Activated CD4-positive, CD25-positive, alpha-beta regulatory T cell (primary cell): Measurements from ENCODE around the gene REM2.
"Not testable (repeated sequence)": the region's sequence is repeated elsewhere in the genome, so short reads cannot be mapped to it uniquely, and the experiment has no call there.

ENCODE experiments used
- DNase-seq, 4 experiments: peaks; one replicate each; lab custom pipeline; 2025; lab: John Stamatoyannopoulos, UW

REM2 gene

GRCh38 chr14:22848351-22849164, 34.5 kb upstream of the REM2 start:
- no peak for DNase-seq

GRCh38 chr14:22849212-22849819, 33.7 kb upstream of the REM2 start:
- DNase-seq = no peak

GRCh38 chr14:22850944-22851764, 31.9 kb upstream of the REM2 start:
- no peak for DNase-seq

GRCh38 chr14:22852178-22852577, 30.8 kb upstream of the REM2 start:
- not testable (repeated sequence) for DNase-seq

- DNase-seq = no peak
Measured at GRCh38 chr14:22852599-22852939, 30.5 kb upstream of the REM2 start.

- DNase-seq = peak; percentile 72 to 99 (median 86)
Measured at GRCh38 chr14:22852940-22853767, 29.9 kb upstream of the REM2 start.

GRCh38 chr14:22854296-22854695, 28.7 kb upstream of the REM2 start:
- DNase-seq = not testable (repeated sequence)

- no peak for DNase-seq
Measured at GRCh38 chr14:22854963-22855724, 27.9 kb upstream of the REM2 start.

GRCh38 chr14:22856428-22856827, 26.6 kb upstream of the REM2 start:
- DNase-seq = no peak

- DNase-seq = not testable (repeated sequence)
Measured at GRCh38 chr14:22860377-22860776, 22.6 kb upstream of the REM2 start.

- no peak for DNase-seq
Measured at GRCh38 chr14:22861651-22862050, 21.4 kb upstream of the REM2 start.

- DNase-seq = no peak
Measured at GRCh38 chr14:22864979-22865378, 18.0 kb upstream of the REM2 start.

- no peak for DNase-seq
Measured at GRCh38 chr14:22865424-22866405, 17.3 kb upstream of the REM2 start.

GRCh38 chr14:22866874-22867273, 16.1 kb upstream of the REM2 start:
- DNase-seq = no peak

- no peak for DNase-seq
Measured at GRCh38 chr14:22870811-22871223, 12.2 kb upstream of the REM2 start.

- peak; percentile 56 to 64 (median 57) for DNase-seq
Measured at GRCh38 chr14:22871224-22872032, 11.6 kb upstream of the REM2 start, which contains the start of gene LRP10. Gene LRP10 (plus strand): TSS chr14:22871740. CDS start chr14:22872304, 564 bp downstream.

- peak; percentile 34 to 48 (median 39) for DNase-seq
Measured at GRCh38 chr14:22872033-22872832, 10.8 kb upstream of the REM2 start.
